DOHH2 (cell line): ENCODE data around the gene MYO1D.

Experiments used
- H3F3A ChIP-seq: fragments of 200-600 bp; sonication (generic), shearing (Covaris generic); 2 replicates; pipeline ENCODE4 v1.6.0; 2016; ENCODE audit warnings: antibody characterized with exemption, mild to moderate bottlenecking; ENCODE audit not compliant: control insufficient read depth, insufficient read depth
- H3K27ac ChIP-seq: fragments of 200-600 bp; sonication (generic); 2 replicates; pipeline ENCODE4 v1.5.1; 2014; ENCODE audit warnings: low read depth, mild to moderate bottlenecking, low read length, moderate library complexity
- H3K27me3 ChIP-seq: fragments of 200-600 bp; sonication (generic); 2 replicates; pipeline ENCODE4 v1.6.1; 2014; ENCODE audit warnings: mild to moderate bottlenecking, low read length, mixed read lengths; ENCODE audit not compliant: control insufficient read depth
- H3K36me3 ChIP-seq: fragments of 200-600 bp; sonication (generic); 2 replicates; pipeline ENCODE4 v1.6.1; 2014; ENCODE audit warnings: mild to moderate bottlenecking, low read length, moderate library complexity, mixed read lengths; ENCODE audit not compliant: control insufficient read depth
- H3K4me1 ChIP-seq: fragments of 200-600 bp; sonication (generic); 2 replicates; pipeline ENCODE4 v1.6.1; 2014; ENCODE audit warnings: mild to moderate bottlenecking, low read length, mixed read lengths; ENCODE audit not compliant: control insufficient read depth
- H3K4me2 ChIP-seq: fragments of 200-600 bp; sonication (generic); 2 replicates; pipeline ENCODE4 v1.6.0; 2014; ENCODE audit warnings: mild to moderate bottlenecking, low read length, moderate library complexity
- H3K4me3 ChIP-seq: fragments of 200-600 bp; sonication (generic); 2 replicates; pipeline ENCODE4 v1.5.1; 2014; ENCODE audit warnings: mild to moderate bottlenecking, low read length, mixed read lengths
- H3K79me2 ChIP-seq: fragments of 200-600 bp; sonication (generic); 2 replicates; pipeline ENCODE4 v1.6.1; 2014; ENCODE audit warnings: mild to moderate bottlenecking, low read length, mixed read lengths; ENCODE audit not compliant: control insufficient read depth
- H3K9me2 ChIP-seq: fragments of 200-600 bp; sonication (generic); replicated peaks from 2 replicates; pipeline ENCODE4 v1.6.1; 2014; ENCODE audit warnings: mild to moderate bottlenecking, low read length, mixed read lengths; ENCODE audit not compliant: control insufficient read depth
- H3K9me3 ChIP-seq: fragments of 200-600 bp; sonication (generic); 2 replicates; pipeline ENCODE4 v1.6.1; 2014; ENCODE audit warnings: antibody characterized with exemption, low read length, mixed read lengths; ENCODE audit not compliant: control insufficient read depth, insufficient read depth
- H4K20me1 ChIP-seq: fragments of 200-600 bp; sonication (generic); 2 replicates; pipeline ENCODE4 v1.6.0; 2014; ENCODE audit warnings: low read depth, mild to moderate bottlenecking, antibody characterized with exemption, low read length, moderate library complexity; ENCODE audit not compliant: control insufficient read depth, insufficient read depth
- EZH2phosphoT487 ChIP-seq: fragments of 200-600 bp; sonication (generic); IDR thresholded peaks from 2 replicates; pipeline ENCODE4 v1.6.1; 2017; ENCODE audit warnings: borderline replicate concordance, mild to moderate bottlenecking, antibody characterized with exemption, low read length, moderate library complexity, mixed read lengths
- TF ChIP-seq, protein P1 (sequence below): fragments of 200-600 bp; sonication (generic); IDR thresholded peaks from one replicate; pipeline ENCODE4 v1.5.1; 2014; ENCODE audit warnings: antibody characterized with exemption, mild to moderate bottlenecking, low read depth, low read length; ENCODE audit not compliant: poor library complexity, severe bottlenecking

The MYO1D gene

GRCh38 chr17:32658470-32659418 is 218.2 kb downstream of the MYO1D start:
- no peaks in the 10 kb centered on the region for H3F3A ChIP-seq
- TF ChIP-seq, protein P1, sequence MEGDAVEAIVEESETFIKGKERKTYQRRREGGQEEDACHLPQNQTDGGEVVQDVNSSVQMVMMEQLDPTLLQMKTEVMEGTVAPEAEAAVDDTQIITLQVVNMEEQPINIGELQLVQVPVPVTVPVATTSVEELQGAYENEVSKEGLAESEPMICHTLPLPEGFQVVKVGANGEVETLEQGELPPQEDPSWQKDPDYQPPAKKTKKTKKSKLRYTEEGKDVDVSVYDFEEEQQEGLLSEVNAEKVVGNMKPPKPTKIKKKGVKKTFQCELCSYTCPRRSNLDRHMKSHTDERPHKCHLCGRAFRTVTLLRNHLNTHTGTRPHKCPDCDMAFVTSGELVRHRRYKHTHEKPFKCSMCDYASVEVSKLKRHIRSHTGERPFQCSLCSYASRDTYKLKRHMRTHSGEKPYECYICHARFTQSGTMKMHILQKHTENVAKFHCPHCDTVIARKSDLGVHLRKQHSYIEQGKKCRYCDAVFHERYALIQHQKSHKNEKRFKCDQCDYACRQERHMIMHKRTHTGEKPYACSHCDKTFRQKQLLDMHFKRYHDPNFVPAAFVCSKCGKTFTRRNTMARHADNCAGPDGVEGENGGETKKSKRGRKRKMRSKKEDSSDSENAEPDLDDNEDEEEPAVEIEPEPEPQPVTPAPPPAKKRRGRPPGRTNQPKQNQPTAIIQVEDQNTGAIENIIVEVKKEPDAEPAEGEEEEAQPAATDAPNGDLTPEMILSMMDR: no peak
- no peak for TF ChIP-seq EZH2phosphoT487
- no peaks in the 10 kb centered on the region for H3K4me1 ChIP-seq
- H3K27ac ChIP-seq: no peak overlapping the region
- no peak overlapping the region for H3K4me2 ChIP-seq
- H3K4me3 ChIP-seq: no peak overlapping the region
- H3K9me2 ChIP-seq: no peaks in the 10 kb centered on the region
- no peaks in the 10 kb centered on the region; the same call in 1 of the 2 replicates for H3K27me3 ChIP-seq
- H4K20me1 ChIP-seq: no peaks in the 10 kb centered on the region
- no peaks in the 10 kb centered on the region for H3K9me3 ChIP-seq
- no peaks in the 10 kb centered on the region for H3K79me2 ChIP-seq
- H3K36me3 ChIP-seq: no peaks in the 10 kb centered on the region

- TF ChIP-seq EZH2phosphoT487: no peak
- TF ChIP-seq, protein P1: no peak
- no peaks in the 10 kb centered on the region for H3K36me3 ChIP-seq
- no peak overlapping the region for H3K4me2 ChIP-seq
- no peak overlapping the region for H3K27ac ChIP-seq
- H3K9me2 ChIP-seq: no peaks in the 10 kb centered on the region
- H3F3A ChIP-seq: no peaks in the 10 kb centered on the region
- H4K20me1 ChIP-seq: no peaks in the 10 kb centered on the region
- H3K27me3 ChIP-seq: no peaks in the 10 kb centered on the region; the same call in 1 of the 2 replicates
- no peaks in the 10 kb centered on the region for H3K4me1 ChIP-seq
- no peaks in the 10 kb centered on the region for H3K79me2 ChIP-seq
- no peak overlapping the region for H3K4me3 ChIP-seq
- no peaks in the 10 kb centered on the region for H3K9me3 ChIP-seq
Measured at GRCh38 chr17:32656886-32657285, 220.0 kb downstream of the MYO1D start.

- no peaks in the 10 kb centered on the region for H3K9me2 ChIP-seq
- peaks cover 4% of the 10 kb centered on the region; the same call in 1 of the 2 replicates for H3K9me3 ChIP-seq
- no peak overlapping the region for H3K4me2 ChIP-seq
- H3K4me3 ChIP-seq: no peak overlapping the region
- no peaks in the 10 kb centered on the region for H3K79me2 ChIP-seq
- no peaks in the 10 kb centered on the region for H3F3A ChIP-seq
- TF ChIP-seq, protein P1: no peak
- TF ChIP-seq EZH2phosphoT487: no peak
- H3K4me1 ChIP-seq: no peaks in the 10 kb centered on the region
- H3K27ac ChIP-seq: no peak overlapping the region
- no peaks in the 10 kb centered on the region for H3K36me3 ChIP-seq
- no peaks in the 10 kb centered on the region for H4K20me1 ChIP-seq
- no peaks in the 10 kb centered on the region; the same call in 1 of the 2 replicates for H3K27me3 ChIP-seq
Measured at GRCh38 chr17:32654324-32654723, 222.6 kb downstream of the MYO1D start.
